Large intestine (tissue), 3 donors: ENCODE results near the gene TSEN15. TPM values are rescaled to one million over a fixed set of nuclear protein-coding genes. Genes with fewer than 3 reads are reported as not detected.
"Not testable (repeated sequence)": the region's sequence is repeated elsewhere in the genome, so short reads cannot be mapped to it uniquely, and the experiment has no call there.

ENCODE experiments used
- DNase-seq, 2 donors: peaks; one replicate each; pipeline versions ENCODE4 v3.0.0 to v3.0.0-alpha.2; 2013
- H3K27ac ChIP-seq: one replicate; pipeline ENCODE4 v1.5.1; 2013; ENCODE audit warnings: low read length
- H3K27me3 ChIP-seq: 2 replicates; pipeline ENCODE4 v1.6.1; 2013; ENCODE audit warnings: low read length; ENCODE audit not compliant: control insufficient read depth, insufficient read depth
- H3K36me3 ChIP-seq: 2 replicates; pipeline ENCODE4 v1.6.1; 2013; ENCODE audit warnings: low read length; ENCODE audit not compliant: control insufficient read depth, insufficient read depth
- H3K4me1 ChIP-seq: one replicate; pipeline ENCODE4 v1.6.1; 2013; ENCODE audit warnings: low read length; ENCODE audit not compliant: control insufficient read depth, insufficient read depth
- H3K4me3 ChIP-seq: one replicate; pipeline ENCODE4 v1.5.1; 2013; ENCODE audit warnings: low read length
- H3K9me3 ChIP-seq: one replicate; pipeline ENCODE4 v1.6.1; 2013; ENCODE audit warnings: mild to moderate bottlenecking, low read depth, low read length, moderate library complexity; ENCODE audit not compliant: control insufficient read depth
- WGBS: methylation state at CpG from one replicate; pipeline ENCODE4 v1.1.5; 2013; ENCODE audit warnings: low lambda C conversion rate; ENCODE audit not compliant: insufficient coverage; 5-methylcytosine and 5-hydroxymethylcytosine counted together
- polyA plus RNA-seq: library from polyadenylated mRNA; unstranded; fragments of 120-200 nt; gene quantifications from one replicate; pipeline ENCODE4 v1.2.1, GENCODE V29; 2013

The TSEN15 gene
- polyA plus RNA-seq, 1 donor: 29.1 TPM

- no peak overlapping the region for H3K4me3 ChIP-seq
- no peaks in the 10 kb centered on the region for H3K27me3 ChIP-seq
- no peak overlapping the region for H3K27ac ChIP-seq
- H3K36me3 ChIP-seq: no peaks in the 10 kb centered on the region
- no peaks in the 10 kb centered on the region for H3K9me3 ChIP-seq
- no peaks in the 10 kb centered on the region for H3K4me1 ChIP-seq
- no CpG with 5 or more reads among the region's 2 CpGs for WGBS
- no peak for DNase-seq
Measured at GRCh38 chr1:184093071-184093470, 41.5 kb downstream of the TSEN15 start.

GRCh38 chr1:184096005-184096404 lies 44.5 kb downstream of the TSEN15 start:
- H3K9me3 ChIP-seq: no peaks in the 10 kb centered on the region
- no peak for DNase-seq
- H3K4me3 ChIP-seq: no peak overlapping the region
- H3K27ac ChIP-seq: no peak overlapping the region
- no peaks in the 10 kb centered on the region for H3K36me3 ChIP-seq
- H3K27me3 ChIP-seq: no peaks in the 10 kb centered on the region
- no CpG with 5 or more reads among the region's 1 CpG for WGBS
- H3K4me1 ChIP-seq: no peaks in the 10 kb centered on the region

- DNase-seq, H3K4me1 ChIP-seq, H3K27ac ChIP-seq, H3K9me3 ChIP-seq, H3K36me3 ChIP-seq, H3K27me3 ChIP-seq, H3K4me3 ChIP-seq: not testable (repeated sequence)
- WGBS: no CpG with 5 or more reads among the region's 5 CpGs
Measured at GRCh38 chr1:184096580-184096979, 45.0 kb downstream of the TSEN15 start.

- no peaks in the 10 kb centered on the region for H3K9me3 ChIP-seq
- no peaks in the 10 kb centered on the region for H3K4me1 ChIP-seq
- H3K27ac ChIP-seq: no peak overlapping the region
- no peaks in the 10 kb centered on the region for H3K36me3 ChIP-seq
- H3K27me3 ChIP-seq: no peaks in the 10 kb centered on the region
- DNase-seq: no peak
- H3K4me3 ChIP-seq: no peak overlapping the region
Measured at GRCh38 chr1:184101141-184101540, 49.6 kb downstream of the TSEN15 start.

GRCh38 chr1:184101571-184101970 lies 50.0 kb downstream of the TSEN15 start:
- DNase-seq: no peak
- Histone ChIP-seq H3K4me3 (no peak overlapping the region), H3K36me3 (no peaks in the 10 kb centered on the region), H3K27ac (no peak overlapping the region), H3K9me3 (no peaks in the 10 kb centered on the region), H3K27me3 (no peaks in the 10 kb centered on the region), H3K4me1 (no peaks in the 10 kb centered on the region)
- WGBS: no CpG with 5 or more reads among the region's 1 CpG

GRCh38 chr1:184110272-184111204 lies 59.0 kb downstream of the TSEN15 start:
- H3K36me3 ChIP-seq: no peaks in the 10 kb centered on the region
- DNase-seq: no peak
- no peaks in the 10 kb centered on the region for H3K4me1 ChIP-seq
- no peaks in the 10 kb centered on the region for H3K9me3 ChIP-seq
- H3K27me3 ChIP-seq: no peaks in the 10 kb centered on the region
- no peak overlapping the region for H3K4me3 ChIP-seq
- no peak overlapping the region for H3K27ac ChIP-seq
- 97% methylated on average over 6 of the region's 11 CpGs for WGBS

GRCh38 chr1:184112176-184112948 lies 60.8 kb downstream of the TSEN15 start:
- Histone ChIP-seq H3K36me3 (no peaks in the 10 kb centered on the region), H3K4me1 (no peaks in the 10 kb centered on the region), H3K27me3 (no peaks in the 10 kb centered on the region), H3K4me3 (no peak overlapping the region), H3K9me3 (no peaks in the 10 kb centered on the region), H3K27ac (no peak overlapping the region)
- no CpG with 5 or more reads among the region's 2 CpGs for WGBS
- DNase-seq: no peak

- Histone ChIP-seq H3K36me3 (no peaks in the 10 kb centered on the region), H3K27ac (no peak overlapping the region), H3K4me3 (no peak overlapping the region), H3K27me3 (no peaks in the 10 kb centered on the region), H3K9me3 (no peaks in the 10 kb centered on the region), H3K4me1 (no peaks in the 10 kb centered on the region)
- DNase-seq: no peak
- WGBS: no CpG with 5 or more reads among the region's 1 CpG
Measured at GRCh38 chr1:184113251-184113650, 61.7 kb downstream of the TSEN15 start.

GRCh38 chr1:184114818-184115398 lies 63.4 kb downstream of the TSEN15 start:
- no peak overlapping the region for H3K27ac ChIP-seq
- H3K4me1 ChIP-seq: no peaks in the 10 kb centered on the region

GRCh38 chr1:184116287-184116686 lies 64.8 kb downstream of the TSEN15 start:
- no CpG with 5 or more reads among the region's 2 CpGs for WGBS
- Histone ChIP-seq H3K27ac (no peak overlapping the region), H3K4me1 (no peaks in the 10 kb centered on the region), H3K9me3 (no peaks in the 10 kb centered on the region), H3K36me3 (no peaks in the 10 kb centered on the region), H3K27me3 (no peaks in the 10 kb centered on the region), H3K4me3 (no peak overlapping the region)
- DNase-seq: no peak

More at GRCh38 chr1:184114818-184115398, 63.4 kb downstream of the TSEN15 start:
- DNase-seq: no peak
- no peaks in the 10 kb centered on the region for H3K27me3 ChIP-seq
- H3K36me3 ChIP-seq: no peaks in the 10 kb centered on the region
- no peak overlapping the region for H3K4me3 ChIP-seq
- H3K9me3 ChIP-seq: no peaks in the 10 kb centered on the region
